ENCODE measurements around the gene C11orf68.

C11orf68 gene

GRCh38 chr11:65907878-65908277 is 11.0 kb downstream of the C11orf68 start:
- Histone ChIP-seq H3K9me3 (replicated peaks; ENCODE audit: low read length) (no peaks in the 10 kb centered on the region), H3K4me1 (ENCODE audit: control insufficient read depth, insufficient read depth, low read length) (peaks cover 53% of the 10 kb centered on the region), H3K9ac (ENCODE audit: low read depth, low read length) (no peak overlapping the region), H3K4me2 (ENCODE audit: low read length) (no peak overlapping the region), H3K36me3 (ENCODE audit: insufficient read depth, low read length) (no peaks in the 10 kb centered on the region), H3K27me3 (ENCODE audit: control insufficient read depth, insufficient read depth, low read length) (no peaks in the 10 kb centered on the region), H3K4me3 (ENCODE audit: low read length) (no peak overlapping the region)

GRCh38 chr11:65906602-65907001 is 12.3 kb downstream of the C11orf68 start:
- no peaks in the 10 kb centered on the region for H3K27me3 ChIP-seq (ENCODE audit: control insufficient read depth, insufficient read depth, low read length)
- H3K9ac ChIP-seq (ENCODE audit: low read depth, low read length), result no peak overlapping the region
- H3K4me1 ChIP-seq (ENCODE audit: control insufficient read depth, insufficient read depth, low read length), result peaks cover 53% of the 10 kb centered on the region
- H3K4me2 ChIP-seq (ENCODE audit: low read length), result no peak overlapping the region
- H3K36me3 ChIP-seq (ENCODE audit: insufficient read depth, low read length), result no peaks in the 10 kb centered on the region
- no peaks in the 10 kb centered on the region for H3K9me3 ChIP-seq (replicated peaks; ENCODE audit: low read length)
- H3K4me3 ChIP-seq (ENCODE audit: low read length), result no peak overlapping the region

GRCh38 chr11:65903715-65904114 is 15.1 kb downstream of the C11orf68 start:
- H3K4me3 ChIP-seq (ENCODE audit: low read length), result peak overlapping the region; percentile 50

GRCh38 chr11:65903068-65903481 is 15.8 kb downstream of the C11orf68 start:
- Histone ChIP-seq H3K27me3 (ENCODE audit: control insufficient read depth, insufficient read depth, low read length) (no peaks in the 10 kb centered on the region), H3K36me3 (ENCODE audit: insufficient read depth, low read length) (peaks cover 16% of the 10 kb centered on the region), H3K4me2 (ENCODE audit: low read length) (peak overlapping the region; percentile 77), H3K4me1 (ENCODE audit: control insufficient read depth, insufficient read depth, low read length) (peaks cover 48% of the 10 kb centered on the region), H3K9ac (ENCODE audit: low read depth, low read length) (peak overlapping the region; percentile 75), H3K4me3 (ENCODE audit: low read length) (peak overlapping the region; percentile 53), H3K9me3 (replicated peaks; ENCODE audit: low read length) (no peaks in the 10 kb centered on the region)

More at GRCh38 chr11:65903715-65904114, 15.1 kb downstream of the C11orf68 start:
- Histone ChIP-seq H3K27me3 (ENCODE audit: control insufficient read depth, insufficient read depth, low read length) (no peaks in the 10 kb centered on the region), H3K36me3 (ENCODE audit: insufficient read depth, low read length) (peaks cover 10% of the 10 kb centered on the region), H3K4me1 (ENCODE audit: control insufficient read depth, insufficient read depth, low read length) (peaks cover 48% of the 10 kb centered on the region), H3K9me3 (replicated peaks; ENCODE audit: low read length) (no peaks in the 10 kb centered on the region), H3K4me2 (ENCODE audit: low read length) (peak overlapping the region; percentile 77), H3K9ac (ENCODE audit: low read depth, low read length) (peak overlapping the region; percentile 65)

GRCh38 chr11:65900899-65901180 is 18.0 kb downstream of the C11orf68 start:
- Histone ChIP-seq H3K4me1 (ENCODE audit: control insufficient read depth, insufficient read depth, low read length) (peaks cover 55% of the 10 kb centered on the region), H3K36me3 (ENCODE audit: insufficient read depth, low read length) (peaks cover 34% of the 10 kb centered on the region), H3K4me2 (ENCODE audit: low read length) (peak overlapping the region; percentile 69), H3K27me3 (ENCODE audit: control insufficient read depth, insufficient read depth, low read length) (no peaks in the 10 kb centered on the region), H3K9ac (ENCODE audit: low read depth, low read length) (peak overlapping the region; percentile 96), H3K9me3 (replicated peaks; ENCODE audit: low read length) (no peaks in the 10 kb centered on the region), H3K4me3 (ENCODE audit: low read length) (peak overlapping the region; percentile 86)

- Histone ChIP-seq H3K9me3 (replicated peaks; ENCODE audit: low read length) (no peaks in the 10 kb centered on the region), H3K4me2 (ENCODE audit: low read length) (peak within 1 kb of the TSS; percentile 82), H3K4me1 (ENCODE audit: control insufficient read depth, insufficient read depth, low read length) (peaks cover 60% of the 10 kb centered on the region), H3K27me3 (ENCODE audit: control insufficient read depth, insufficient read depth, low read length) (no peaks in the 10 kb centered on the region), H3K4me3 (ENCODE audit: low read length) (peak within 1 kb of the TSS; percentile 86), H3K36me3 (ENCODE audit: insufficient read depth, low read length) (peaks cover 39% of the 10 kb centered on the region), H3K9ac (ENCODE audit: low read depth, low read length) (peak within 1 kb of the TSS; percentile 96)
Measured at GRCh38 chr11:65900125-65900898, 18.6 kb downstream of the C11orf68 start, which contains the start of gene FOSL1. Gene FOSL1, minus strand, starts transcription at chr11:65900388. Its CDS starts 49 bp downstream, at chr11:65900339.

GRCh38 chr11:65899356-65900124 is 19.3 kb downstream of the C11orf68 start:
- no peaks in the 10 kb centered on the region for H3K27me3 ChIP-seq (ENCODE audit: control insufficient read depth, insufficient read depth, low read length)
- peaks cover 63% of the 10 kb centered on the region for H3K4me1 ChIP-seq (ENCODE audit: control insufficient read depth, insufficient read depth, low read length)
- peaks cover 41% of the 10 kb centered on the region for H3K36me3 ChIP-seq (ENCODE audit: insufficient read depth, low read length)
- H3K9me3 ChIP-seq (replicated peaks; ENCODE audit: low read length), result no peaks in the 10 kb centered on the region
- H3K4me2 ChIP-seq (ENCODE audit: low read length), result peak overlapping the region; percentile 82
- peak overlapping the region; percentile 86 for H3K4me3 ChIP-seq (ENCODE audit: low read length)
- peak overlapping the region; percentile 96 for H3K9ac ChIP-seq (ENCODE audit: low read depth, low read length)

GRCh38 chr11:65898656-65899355 is 20.1 kb downstream of the C11orf68 start:
- Histone ChIP-seq H3K36me3 (ENCODE audit: insufficient read depth, low read length) (peaks cover 47% of the 10 kb centered on the region), H3K4me1 (ENCODE audit: control insufficient read depth, insufficient read depth, low read length) (peaks cover 67% of the 10 kb centered on the region), H3K4me3 (ENCODE audit: low read length) (peak overlapping the region; percentile 86)

GRCh38 chr11:65897020-65897471 is 21.8 kb downstream of the C11orf68 start:
- Histone ChIP-seq H3K4me2 (ENCODE audit: low read length) (peak overlapping the region; percentile 82), H3K36me3 (ENCODE audit: insufficient read depth, low read length) (peaks cover 63% of the 10 kb centered on the region), H3K9me3 (replicated peaks; ENCODE audit: low read length) (no peaks in the 10 kb centered on the region), H3K4me3 (ENCODE audit: low read length) (peak overlapping the region; percentile 86), H3K27me3 (ENCODE audit: control insufficient read depth, insufficient read depth, low read length) (no peaks in the 10 kb centered on the region), H3K4me1 (ENCODE audit: control insufficient read depth, insufficient read depth, low read length) (peaks cover 65% of the 10 kb centered on the region), H3K9ac (ENCODE audit: low read depth, low read length) (peak overlapping the region; percentile 96)

More at GRCh38 chr11:65898656-65899355, 20.1 kb downstream of the C11orf68 start:
- Histone ChIP-seq H3K9ac (ENCODE audit: low read depth, low read length) (peak overlapping the region; percentile 96), H3K9me3 (replicated peaks; ENCODE audit: low read length) (no peaks in the 10 kb centered on the region), H3K4me2 (ENCODE audit: low read length) (peak overlapping the region; percentile 82), H3K27me3 (ENCODE audit: control insufficient read depth, insufficient read depth, low read length) (no peaks in the 10 kb centered on the region)

- H3K9ac ChIP-seq (ENCODE audit: low read depth, low read length), result peak overlapping the region; percentile 96
Measured at GRCh38 chr11:65896034-65896999, 22.5 kb downstream of the C11orf68 start.

More at GRCh38 chr11:65896034-65896999, 22.5 kb downstream of the C11orf68 start:
- peak overlapping the region; percentile 82 for H3K4me2 ChIP-seq (ENCODE audit: low read length)
- peaks cover 70% of the 10 kb centered on the region for H3K36me3 ChIP-seq (ENCODE audit: insufficient read depth, low read length)
- H3K4me3 ChIP-seq (ENCODE audit: low read length), result peak overlapping the region; percentile 86
- no peaks in the 10 kb centered on the region for H3K27me3 ChIP-seq (ENCODE audit: control insufficient read depth, insufficient read depth, low read length)
- H3K9me3 ChIP-seq (replicated peaks; ENCODE audit: low read length), result no peaks in the 10 kb centered on the region
- peaks cover 65% of the 10 kb centered on the region for H3K4me1 ChIP-seq (ENCODE audit: control insufficient read depth, insufficient read depth, low read length)

Data from skeletal muscle satellite cell (primary cell).